H9 (cell line): Measurements from ENCODE around the gene F5. TPM values are rescaled to one million over a fixed set of nuclear protein-coding genes. Genes with fewer than 3 reads are reported as not detected.

Experiments used
- DNase-seq: peaks from one replicate; pipeline ENCODE4 v3.0.0-alpha.2; 2017
- H2AFZ ChIP-seq: one replicate; pipeline ENCODE4 v1.6.1; 2013; ENCODE audit warnings: mild to moderate bottlenecking, low read length, control low read depth, moderate library complexity
- H2AK5ac ChIP-seq: 2 replicates; pipeline ENCODE4 v1.6.1; 2013; ENCODE audit warnings: low read length, control low read depth, mixed read lengths; ENCODE audit not compliant: insufficient read length
- H2BK120ac ChIP-seq: one replicate; pipeline ENCODE4 v1.6.1; 2013; ENCODE audit warnings: low read depth, mild to moderate bottlenecking, low read length, control low read depth, inconsistent platforms; ENCODE audit not compliant: poor library complexity, severe bottlenecking
- H2BK12ac ChIP-seq: 2 replicates; pipeline ENCODE4 v1.6.1; 2013; ENCODE audit warnings: low read length, control low read depth, mixed read lengths, low read depth; ENCODE audit not compliant: insufficient read length
- H2BK15ac ChIP-seq: 2 replicates; pipeline ENCODE4 v1.6.1; 2013; ENCODE audit warnings: low read depth, low read length, control low read depth
- H2BK20ac ChIP-seq: one replicate; pipeline ENCODE4 v1.6.1; 2013; ENCODE audit warnings: low read depth, mild to moderate bottlenecking, low read length, control low read depth, inconsistent platforms; ENCODE audit not compliant: poor library complexity, severe bottlenecking
- H2BK5ac ChIP-seq: 2 replicates; pipeline ENCODE4 v1.6.1; 2013; ENCODE audit warnings: low read length, control low read depth, mixed read lengths; ENCODE audit not compliant: insufficient read length
- H3K14ac ChIP-seq: 2 replicates; pipeline ENCODE4 v1.6.1; 2013; ENCODE audit warnings: low read length, control low read depth; ENCODE audit not compliant: insufficient read depth
- H3K18ac ChIP-seq: 2 replicates; pipeline ENCODE4 v1.6.1; 2013; ENCODE audit warnings: low read depth, mild to moderate bottlenecking, mixed read lengths, low read length, control low read depth; ENCODE audit not compliant: insufficient read length
- H3K23ac ChIP-seq: 2 replicates; pipeline ENCODE4 v1.6.1; 2013; ENCODE audit warnings: low read length, control low read depth, mixed read lengths, low read depth; ENCODE audit not compliant: insufficient read length
- H3K23me2 ChIP-seq: 2 replicates; pipeline ENCODE4 v1.6.1; 2013; ENCODE audit warnings: low read depth, mild to moderate bottlenecking, mixed read lengths, low read length, control low read depth; ENCODE audit not compliant: insufficient read length, poor library complexity, severe bottlenecking
- H3K27ac ChIP-seq: 2 replicates; pipeline ENCODE4 v1.5.1; 2013; ENCODE audit warnings: low read length, control low read depth, mixed read lengths, low read depth; ENCODE audit not compliant: insufficient read length
- H3K27me3 ChIP-seq: 2 replicates; pipeline ENCODE4 v1.6.1; 2013; ENCODE audit warnings: low read length, control low read depth, inconsistent platforms; ENCODE audit not compliant: insufficient read depth
- H3K4ac ChIP-seq: 2 replicates; pipeline ENCODE4 v1.6.1; 2013; ENCODE audit warnings: low read depth, mild to moderate bottlenecking, control low read depth, inconsistent platforms, low read length, moderate library complexity
- H3K4me1 ChIP-seq: 2 replicates; pipeline ENCODE4 v1.6.1; 2013; ENCODE audit warnings: low read length, control low read depth, inconsistent platforms; ENCODE audit not compliant: insufficient read depth
- H3K4me2 ChIP-seq: 2 replicates; pipeline ENCODE4 v1.6.1; 2013; ENCODE audit warnings: low read length, control low read depth, mixed read lengths; ENCODE audit not compliant: insufficient read length, insufficient read depth
- H3K56ac ChIP-seq: 2 replicates; pipeline ENCODE4 v1.6.1; 2013; ENCODE audit warnings: low read depth, mild to moderate bottlenecking, mixed read lengths, low read length, control low read depth; ENCODE audit not compliant: insufficient read length
- H3K79me1 ChIP-seq: 2 replicates; pipeline ENCODE4 v1.6.1; 2013; ENCODE audit warnings: low read depth, mild to moderate bottlenecking, moderate library complexity, low read length, control low read depth, inconsistent platforms; ENCODE audit not compliant: insufficient read depth, poor library complexity, severe bottlenecking
- H3K79me2 ChIP-seq: 2 replicates; pipeline ENCODE4 v1.6.1; 2013; ENCODE audit warnings: low read length, control low read depth, inconsistent platforms; ENCODE audit not compliant: insufficient read depth
- H3K9ac ChIP-seq: 2 replicates; pipeline ENCODE4 v1.6.1; 2013; ENCODE audit warnings: low read length, control low read depth, mixed read lengths; ENCODE audit not compliant: insufficient read length; ENCODE audit errors: extremely low read depth
- H3K9me3 ChIP-seq: one replicate; pipeline ENCODE4 v1.6.1; 2013; ENCODE audit warnings: low read depth, low read length, inconsistent platforms; ENCODE audit not compliant: control insufficient read depth
- H3T11ph ChIP-seq: one replicate; pipeline ENCODE4 v1.6.1; 2013; ENCODE audit warnings: mild to moderate bottlenecking, low read length, control low read depth, inconsistent platforms
- H4K20me1 ChIP-seq: one replicate; pipeline ENCODE4 v1.6.1; 2013; ENCODE audit not compliant: control insufficient read depth, insufficient read length, insufficient read depth
- H4K5ac ChIP-seq: 2 replicates; pipeline ENCODE4 v1.6.1; 2013; ENCODE audit warnings: low read depth, mild to moderate bottlenecking, mixed read lengths, low read length, control low read depth; ENCODE audit not compliant: insufficient read length
- H4K8ac ChIP-seq: replicated peaks from 2 replicates; pipeline ENCODE4 v1.6.1; 2013; ENCODE audit warnings: low read length, control low read depth, mixed read lengths, low read depth; ENCODE audit not compliant: insufficient read length
- H4K91ac ChIP-seq: 2 replicates; pipeline ENCODE4 v1.6.1; 2013; ENCODE audit warnings: low read depth, mild to moderate bottlenecking, moderate library complexity, mixed read lengths, low read length, control low read depth; ENCODE audit not compliant: insufficient read length
- H3K27ac Mint-ChIP-seq, 3 experiments: 2 replicates in 2 of 3; 3 replicates in 1 of 3; pipeline ENCODE4 v1.8.0; 2020 to 2021; ENCODE audit warnings: mixed read lengths in 3 of 3, mild to moderate bottlenecking in 1 of 3, moderate library complexity in 1 of 3
- H3K27me3 Mint-ChIP-seq: 2 replicates; pipeline ENCODE4 v1.8.0; 2021; ENCODE audit warnings: low read depth, mild to moderate bottlenecking, moderate library complexity, mixed read lengths
- H3K36me3 Mint-ChIP-seq, 3 experiments: 2 replicates in 2 of 3; 3 replicates in 1 of 3; pipeline ENCODE4 v1.8.0; 2020 to 2021; ENCODE audit warnings: low read depth in 3 of 3, mixed read lengths in 3 of 3; ENCODE audit not compliant: insufficient read depth in 1 of 3
- H3K4me1 Mint-ChIP-seq, 2 experiments: 2 replicates each; pipeline ENCODE4 v1.8.0; 2020; ENCODE audit warnings: mixed read lengths in 2 of 2
- H3K4me3 Mint-ChIP-seq, 2 experiments: 2 replicates in 1 of 2; 3 replicates in 1 of 2; pipeline ENCODE4 v1.8.0; 2020 to 2021; ENCODE audit warnings: mild to moderate bottlenecking in 2 of 2, mixed read lengths in 2 of 2, moderate library complexity in 1 of 2
- H3K9me3 Mint-ChIP-seq, 2 experiments: 2 replicates in 1 of 2; 3 replicates in 1 of 2; pipeline ENCODE4 v1.8.0; 2020; ENCODE audit warnings: mild to moderate bottlenecking in 2 of 2, mixed read lengths in 2 of 2, moderate library complexity in 1 of 2
- WGBS: extraction: QIAGEN DNeasy Blood & Tissue Kit; methylation state at CpG from one replicate; pipeline ENCODE4 v1.1.7; 2013; ENCODE audit warnings: missing lambda C conversion rate, low lambda C conversion rate, mixed read lengths; ENCODE audit not compliant: insufficient read length; ENCODE audit errors: extremely low coverage; 5-methylcytosine and 5-hydroxymethylcytosine counted together
- total RNA-seq: library from RNA; stranded (reverse); gene quantifications from 2 replicates; pipeline ENCODE4 v1.2.1, GENCODE V29; 2021
- TF ChIP-seq, protein P1 (sequence below): fragments of 200-600 bp; sonication (generic); conservative IDR thresholded peaks from 3 replicates; pipeline ENCODE4 v1.8.0; 2021; ENCODE audit warnings: antibody characterized with exemption, mild to moderate bottlenecking

The F5 gene
- total RNA-seq, 1 experiment from 2014 or later: 0.04 TPM

- no peaks in the 10 kb centered on the region for H3K9me3 ChIP-seq
- no peak overlapping the region for H3K9ac ChIP-seq
- no peak overlapping the region for H3K4me3 Mint-ChIP-seq
- no peak overlapping the region for H3K27ac Mint-ChIP-seq
- H3K4me1 Mint-ChIP-seq: no peaks in the 10 kb centered on the region
- no CpG with 5 or more reads among the region's 3 CpGs for WGBS
- H3K9me3 Mint-ChIP-seq: peaks cover 8 to 15% of the 10 kb centered on the region in 2 experiments; a peak in 4 of 5 replicates
- DNase-seq: no peak
- no peak overlapping the region for H3K23ac ChIP-seq
- no peak overlapping the region for H2BK15ac ChIP-seq
- H3K4me1 ChIP-seq: no peaks in the 10 kb centered on the region
- no peak overlapping the region for H2AFZ ChIP-seq
- no peak overlapping the region for H2BK20ac ChIP-seq
- no peaks in the 10 kb centered on the region for H3K79me2 ChIP-seq
- no peak overlapping the region for H4K5ac ChIP-seq
- peaks cover 0 to 4% (median 0%) of the 10 kb centered on the region in 3 experiments; a peak in 1 of 7 replicates for H3K36me3 Mint-ChIP-seq
- TF ChIP-seq, protein P1, sequence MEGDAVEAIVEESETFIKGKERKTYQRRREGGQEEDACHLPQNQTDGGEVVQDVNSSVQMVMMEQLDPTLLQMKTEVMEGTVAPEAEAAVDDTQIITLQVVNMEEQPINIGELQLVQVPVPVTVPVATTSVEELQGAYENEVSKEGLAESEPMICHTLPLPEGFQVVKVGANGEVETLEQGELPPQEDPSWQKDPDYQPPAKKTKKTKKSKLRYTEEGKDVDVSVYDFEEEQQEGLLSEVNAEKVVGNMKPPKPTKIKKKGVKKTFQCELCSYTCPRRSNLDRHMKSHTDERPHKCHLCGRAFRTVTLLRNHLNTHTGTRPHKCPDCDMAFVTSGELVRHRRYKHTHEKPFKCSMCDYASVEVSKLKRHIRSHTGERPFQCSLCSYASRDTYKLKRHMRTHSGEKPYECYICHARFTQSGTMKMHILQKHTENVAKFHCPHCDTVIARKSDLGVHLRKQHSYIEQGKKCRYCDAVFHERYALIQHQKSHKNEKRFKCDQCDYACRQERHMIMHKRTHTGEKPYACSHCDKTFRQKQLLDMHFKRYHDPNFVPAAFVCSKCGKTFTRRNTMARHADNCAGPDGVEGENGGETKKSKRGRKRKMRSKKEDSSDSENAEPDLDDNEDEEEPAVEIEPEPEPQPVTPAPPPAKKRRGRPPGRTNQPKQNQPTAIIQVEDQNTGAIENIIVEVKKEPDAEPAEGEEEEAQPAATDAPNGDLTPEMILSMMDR: no peak
- no peaks in the 10 kb centered on the region for H4K20me1 ChIP-seq
- H3K79me1 ChIP-seq: no peaks in the 10 kb centered on the region
- H3K27me3 Mint-ChIP-seq: peaks cover 6% of the 10 kb centered on the region
- no peak overlapping the region for H3K4me2 ChIP-seq
- no peak overlapping the region for H2BK120ac ChIP-seq
- H3K18ac ChIP-seq: no peak overlapping the region
- H2BK12ac ChIP-seq: no peak overlapping the region
- H4K8ac ChIP-seq: no peak overlapping the region
- no peak overlapping the region for H3K56ac ChIP-seq
- H3K27me3 ChIP-seq: no peaks in the 10 kb centered on the region
- no peak overlapping the region for H3K4ac ChIP-seq
- no peak overlapping the region for H3T11ph ChIP-seq
- H4K91ac ChIP-seq: no peak overlapping the region
- H3K23me2 ChIP-seq: no peaks in the 10 kb centered on the region
- no peak overlapping the region for H3K27ac ChIP-seq
- H2BK5ac ChIP-seq: no peak overlapping the region
- no peak overlapping the region for H3K14ac ChIP-seq
- no peak overlapping the region for H2AK5ac ChIP-seq
Observed at GRCh38 chr1:169565335-169566271, 20.7 kb downstream of the F5 start.
